OCI-LY3 (cell line): ENCODE data around the gene KRTAP9-8.
"Not testable (repeated sequence)": the region's sequence is repeated elsewhere in the genome, so short reads cannot be mapped to it uniquely, and the experiment has no call there.

Experiments
- H2AFZ ChIP-seq: fragments of 200-600, 300-600 bp; shearing (Covaris generic); 2 replicates; pipeline ENCODE4 v1.6.0; 2014; ENCODE audit warnings: antibody characterized with exemption, low read depth, low read length
- H3K27ac ChIP-seq: fragments of 200-600, 300-600 bp; sonication (generic); 2 replicates; pipeline ENCODE4 v1.5.1; 2014; ENCODE audit warnings: mild to moderate bottlenecking, low read length, moderate library complexity, mixed read lengths
- H3K27me3 ChIP-seq: fragments of 200-600, 300-600 bp; sonication (generic); 2 replicates; pipeline ENCODE4 v1.6.1; 2014; ENCODE audit warnings: low read depth, low read length, mixed read lengths
- H3K36me3 ChIP-seq: fragments of 200-600, 300-600 bp; sonication (generic); replicated peaks from 2 replicates; pipeline ENCODE3; 2014; ENCODE audit warnings: low read depth, low read length, mixed read lengths
- H3K4me1 ChIP-seq: fragments of 300-600, 200-600 bp; sonication (generic); 2 replicates; pipeline ENCODE4 v1.6.1; 2014; ENCODE audit warnings: low read length, mixed read lengths
- H3K4me2 ChIP-seq: fragments of 200-600, 300-600 bp; sonication (generic); 2 replicates; pipeline ENCODE4 v1.6.1; 2014; ENCODE audit warnings: low read length, mixed read lengths
- H3K4me3 ChIP-seq: fragments of 300-600, 200-600 bp; sonication (generic); 2 replicates; pipeline ENCODE4 v1.5.1; 2014; ENCODE audit warnings: antibody characterized with exemption, mild to moderate bottlenecking, low read length, moderate library complexity
- H3K79me2 ChIP-seq: fragments of 300-600, 200-600 bp; shearing (Covaris generic); 2 replicates; pipeline ENCODE4 v1.6.1; 2014; ENCODE audit warnings: mild to moderate bottlenecking, low read length, mixed read lengths
- H3K9ac ChIP-seq: fragments of 300-600, 200-600 bp; shearing (Covaris generic); 2 replicates; pipeline ENCODE4 v1.6.0; 2014; ENCODE audit warnings: mild to moderate bottlenecking, low read length, moderate library complexity
- H3K9me3 ChIP-seq: fragments of 200-600, 300-600 bp; shearing (Covaris generic); 2 replicates; pipeline ENCODE4 v1.6.1; 2014; ENCODE audit warnings: low read length, mixed read lengths; ENCODE audit not compliant: insufficient read depth
- H4K20me1 ChIP-seq: fragments of 200-600, 300-600 bp; sonication (generic); 2 replicates; pipeline ENCODE4 v1.6.1; 2016; ENCODE audit warnings: low read length, mixed read lengths; ENCODE audit not compliant: insufficient read depth
- EZH2phosphoT487 ChIP-seq: fragments of 200-600 bp; shearing (Covaris generic); IDR thresholded peaks from 2 replicates; pipeline ENCODE4 v1.6.1; 2018; ENCODE audit warnings: antibody characterized with exemption, mixed run types, low read depth
- TF ChIP-seq, protein P1 (sequence below): fragments of 200-600, 300-600 bp; sonication (generic); IDR thresholded peaks from 2 replicates; pipeline ENCODE4 v1.5.1; 2014; ENCODE audit warnings: antibody characterized with exemption, low read length, low read depth

Gene KRTAP9-8

GRCh38 chr17:41246995-41247787 lies 9.4 kb downstream of the KRTAP9-8 start:
- H3K27me3 ChIP-seq, H3K4me2 ChIP-seq, H3K4me3 ChIP-seq, H2AFZ ChIP-seq, H4K20me1 ChIP-seq, H3K4me1 ChIP-seq, H3K79me2 ChIP-seq, H3K9ac ChIP-seq, H3K36me3 ChIP-seq, H3K9me3 ChIP-seq, H3K27ac ChIP-seq: not testable (repeated sequence)

DNA sequence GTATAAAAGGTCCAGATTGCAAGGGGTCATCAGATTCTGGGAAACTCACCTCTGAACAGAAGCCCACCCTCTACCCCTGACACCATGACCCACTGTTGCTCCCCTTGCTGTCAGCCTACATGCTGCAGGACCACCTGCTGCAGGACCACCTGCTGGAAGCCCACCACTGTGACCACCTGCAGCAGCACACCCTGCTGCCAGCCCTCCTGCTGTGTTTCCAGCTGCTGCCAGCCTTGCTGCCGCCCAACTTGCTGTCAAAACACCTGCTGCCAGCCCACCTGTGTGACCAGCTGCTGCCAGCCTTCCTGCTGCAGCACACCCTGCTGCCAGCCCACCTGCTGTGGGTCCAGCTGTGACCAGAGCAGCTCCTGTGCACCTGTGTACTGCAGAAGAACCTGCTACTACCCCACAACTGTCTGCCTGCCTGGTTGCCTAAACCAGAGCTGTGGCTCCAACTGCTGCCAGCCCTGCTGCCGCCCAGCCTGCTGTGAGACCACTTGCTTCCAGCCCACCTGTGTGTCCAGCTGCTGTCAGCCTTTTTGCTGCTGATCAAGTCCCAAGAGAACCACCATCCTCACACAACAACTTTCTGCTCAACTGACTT lies 11.9 kb downstream of the KRTAP9-8 start, which contains the start of gene KRTAP9-4:
TSS of gene KRTAP9-4 (plus strand) at position 51 of the 604 bp plus-strand sequence. CDS start at position 85, 34 bp downstream.
- not testable (repeated sequence) for H4K20me1 ChIP-seq, H2AFZ ChIP-seq, H3K9me3 ChIP-seq, H3K4me3 ChIP-seq, H3K9ac ChIP-seq, H3K4me1 ChIP-seq, H3K79me2 ChIP-seq, H3K36me3 ChIP-seq, H3K4me2 ChIP-seq, H3K27ac ChIP-seq
- H3K27me3 ChIP-seq = peaks cover 16% of the 10 kb centered on the region; the same call in 1 of the 2 replicates

DNA sequence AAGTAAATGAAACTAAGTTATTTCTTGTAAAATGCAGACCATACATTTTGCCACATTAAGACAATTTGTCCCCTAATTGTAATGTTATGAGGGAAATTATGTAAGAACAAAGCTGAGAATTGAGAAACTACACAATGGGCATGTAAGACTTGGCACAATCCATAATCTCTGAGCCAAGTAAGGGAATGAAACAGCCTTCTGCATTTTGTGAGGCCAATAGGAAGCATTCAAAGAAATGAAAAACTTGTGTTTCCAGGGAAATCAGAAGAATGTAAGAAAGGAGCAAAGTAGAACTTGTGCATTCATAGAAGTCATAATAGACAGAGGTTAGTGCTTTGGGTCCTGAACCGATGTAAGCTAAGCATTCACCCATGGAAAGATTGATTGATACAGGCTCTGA lies 13.5 kb downstream of the KRTAP9-8 start:
- Histone ChIP-seq H3K79me2 (no peaks in the 10 kb centered on the region), H3K4me2 (no peak overlapping the region), H3K27me3 (peaks cover 22% of the 10 kb centered on the region), H3K4me1 (no peaks in the 10 kb centered on the region), H3K9ac (no peak overlapping the region), H4K20me1 (no peaks in the 10 kb centered on the region), H3K27ac (no peak overlapping the region), H3K36me3 (no peaks in the 10 kb centered on the region), H2AFZ (no peak overlapping the region), H3K9me3 (no peaks in the 10 kb centered on the region), H3K4me3 (no peak overlapping the region)
- TF ChIP-seq, protein P1, sequence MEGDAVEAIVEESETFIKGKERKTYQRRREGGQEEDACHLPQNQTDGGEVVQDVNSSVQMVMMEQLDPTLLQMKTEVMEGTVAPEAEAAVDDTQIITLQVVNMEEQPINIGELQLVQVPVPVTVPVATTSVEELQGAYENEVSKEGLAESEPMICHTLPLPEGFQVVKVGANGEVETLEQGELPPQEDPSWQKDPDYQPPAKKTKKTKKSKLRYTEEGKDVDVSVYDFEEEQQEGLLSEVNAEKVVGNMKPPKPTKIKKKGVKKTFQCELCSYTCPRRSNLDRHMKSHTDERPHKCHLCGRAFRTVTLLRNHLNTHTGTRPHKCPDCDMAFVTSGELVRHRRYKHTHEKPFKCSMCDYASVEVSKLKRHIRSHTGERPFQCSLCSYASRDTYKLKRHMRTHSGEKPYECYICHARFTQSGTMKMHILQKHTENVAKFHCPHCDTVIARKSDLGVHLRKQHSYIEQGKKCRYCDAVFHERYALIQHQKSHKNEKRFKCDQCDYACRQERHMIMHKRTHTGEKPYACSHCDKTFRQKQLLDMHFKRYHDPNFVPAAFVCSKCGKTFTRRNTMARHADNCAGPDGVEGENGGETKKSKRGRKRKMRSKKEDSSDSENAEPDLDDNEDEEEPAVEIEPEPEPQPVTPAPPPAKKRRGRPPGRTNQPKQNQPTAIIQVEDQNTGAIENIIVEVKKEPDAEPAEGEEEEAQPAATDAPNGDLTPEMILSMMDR = no peak
- no peak for TF ChIP-seq EZH2phosphoT487

DNA sequence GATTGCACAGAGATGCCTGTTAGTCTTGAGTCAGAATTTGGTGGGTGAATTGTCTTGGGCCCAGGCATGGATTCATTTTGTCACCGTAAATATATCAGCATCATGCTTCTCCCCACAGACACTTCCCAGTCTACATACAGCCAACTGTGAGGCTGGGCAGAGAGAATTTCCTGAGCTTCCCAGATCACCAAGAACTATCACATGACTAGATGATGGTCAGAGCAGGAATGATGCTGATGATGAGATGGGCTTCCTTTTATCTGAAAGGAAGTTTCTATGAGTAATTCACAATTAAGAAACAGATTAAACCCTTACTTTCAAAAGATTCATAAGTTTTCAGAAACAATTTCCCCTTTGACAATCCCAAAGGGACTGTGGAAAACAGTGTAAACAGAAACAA lies 17.1 kb downstream of the KRTAP9-8 start:
- Histone ChIP-seq H3K4me1 (no peaks in the 10 kb centered on the region), H3K4me2 (no peak overlapping the region), H3K36me3 (no peaks in the 10 kb centered on the region), H2AFZ (no peak overlapping the region), H3K9ac (no peak overlapping the region), H4K20me1 (no peaks in the 10 kb centered on the region), H3K27me3 (peaks cover 48% of the 10 kb centered on the region), H3K4me3 (no peak overlapping the region), H3K79me2 (no peaks in the 10 kb centered on the region), H3K27ac (no peak overlapping the region), H3K9me3 (no peaks in the 10 kb centered on the region)
- TF ChIP-seq EZH2phosphoT487 = no peak
- TF ChIP-seq, protein P1 = no peak

DNA sequence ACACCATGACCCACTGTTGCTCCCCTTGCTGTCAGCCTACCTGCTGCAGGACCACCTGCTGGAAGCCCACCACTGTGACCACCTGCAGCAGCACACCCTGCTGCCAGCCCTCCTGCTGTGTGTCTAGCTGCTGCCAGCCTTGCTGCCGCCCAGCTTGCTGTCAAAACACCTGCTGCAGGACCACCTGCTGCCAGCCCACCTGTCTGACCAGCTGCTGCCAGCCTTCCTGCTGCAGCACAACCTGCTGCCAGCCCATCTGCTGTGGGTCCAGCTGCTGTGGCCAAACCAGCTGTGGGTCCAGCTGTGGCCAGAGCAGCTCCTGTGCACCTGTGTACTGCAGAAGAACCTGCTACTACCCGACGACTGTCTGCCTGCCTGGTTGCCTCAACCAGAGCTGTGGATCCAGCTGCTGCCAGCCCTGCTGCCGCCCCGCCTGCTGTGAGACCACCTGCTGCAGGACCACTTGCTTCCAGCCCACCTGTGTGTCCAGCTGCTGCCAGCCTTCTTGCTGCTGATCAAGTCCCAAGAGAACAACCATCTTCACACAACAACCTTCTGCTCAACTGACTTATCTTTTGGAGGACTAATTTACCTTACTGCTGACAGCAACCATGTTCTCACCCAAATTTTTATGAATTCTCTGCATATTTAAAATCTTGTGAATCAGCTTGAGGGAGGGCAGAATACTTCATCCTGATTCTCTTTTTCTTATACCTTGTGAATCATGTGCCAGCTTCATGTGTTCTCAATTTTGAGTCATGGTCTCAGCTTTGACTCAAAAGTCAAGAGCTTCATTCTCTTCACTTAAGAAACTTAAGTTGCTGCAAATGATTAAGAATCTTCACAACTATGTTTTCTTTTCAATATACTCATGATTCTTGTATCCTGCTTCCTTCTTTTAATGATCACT lies 17.8 kb downstream of the KRTAP9-8 start, which contains the start of gene KRTAP9-9:
TSS of gene KRTAP9-9 (plus strand) at position 4 of the 910 bp plus-strand sequence.
- not testable (repeated sequence) for H4K20me1 ChIP-seq, H3K4me3 ChIP-seq, H3K4me1 ChIP-seq, H3K9me3 ChIP-seq, H3K27ac ChIP-seq, H3K79me2 ChIP-seq, H3K4me2 ChIP-seq, H3K36me3 ChIP-seq, H3K9ac ChIP-seq, H2AFZ ChIP-seq
- peaks cover 42% of the 10 kb centered on the region for H3K27me3 ChIP-seq
